GM19023 (cell line): ENCODE measurements around the gene FBN1.
A peak's percentile ranks its signal among the peaks of the same experiment; 100 is the strongest.

ENCODE experiments used
- ATAC-seq: cut with Tn5 transposase; IDR thresholded peaks from one replicate; pipeline ENCODE4 v1.9.1; 2021; ENCODE audit warnings: mild to moderate bottlenecking, moderate library complexity; ENCODE audit not compliant: unreplicated experiment

FBN1 gene

GRCh38 chr15:48652510-48653076 lies 7.1 kb upstream of the FBN1 start:
- ATAC-seq, result no peak

- ATAC-seq, result no peak
Observed at GRCh38 chr15:48650931-48651330, 5.4 kb upstream of the FBN1 start.

GRCh38 chr15:48647962-48648361 lies 2.5 kb upstream of the FBN1 start:
- ATAC-seq, result no peak

- ATAC-seq, result no peak
Observed at GRCh38 chr15:48646331-48646730, 822 bp upstream of the FBN1 start.

GRCh38 chr15:48644827-48645557 lies 517 bp downstream of the FBN1 start:
- ATAC-seq, result peak; percentile 46

- ATAC-seq, result peak; percentile 6
Observed at GRCh38 chr15:48644467-48644826, 1.1 kb downstream of the FBN1 start.

- ATAC-seq, result no peak
Observed at GRCh38 chr15:48643776-48644466, 1.6 kb downstream of the FBN1 start.

GRCh38 chr15:48643206-48643605 lies 2.3 kb downstream of the FBN1 start:
- no peak for ATAC-seq

GRCh38 chr15:48642795-48643194 lies 2.7 kb downstream of the FBN1 start:
- ATAC-seq, result no peak

- ATAC-seq, result no peak
Observed at GRCh38 chr15:48641416-48641815, 4.1 kb downstream of the FBN1 start.

- no peak for ATAC-seq
Observed at GRCh38 chr15:48638963-48639362, 6.5 kb downstream of the FBN1 start.

- no peak for ATAC-seq
Observed at GRCh38 chr15:48637639-48638038, 7.9 kb downstream of the FBN1 start.

GRCh38 chr15:48636511-48636910 lies 9.0 kb downstream of the FBN1 start:
- ATAC-seq, result no peak

- no peak for ATAC-seq
Observed at GRCh38 chr15:48634893-48635292, 10.6 kb downstream of the FBN1 start.

GRCh38 chr15:48634096-48634495 lies 11.4 kb downstream of the FBN1 start:
- no peak for ATAC-seq

GRCh38 chr15:48632651-48633050 lies 12.9 kb downstream of the FBN1 start:
- no peak for ATAC-seq

- ATAC-seq, result no peak
Observed at GRCh38 chr15:48631176-48631770, 14.2 kb downstream of the FBN1 start.

GRCh38 chr15:48630245-48630644 lies 15.3 kb downstream of the FBN1 start:
- no peak for ATAC-seq

GRCh38 chr15:48628832-48629231 lies 16.7 kb downstream of the FBN1 start:
- no peak for ATAC-seq

- no peak for ATAC-seq
Observed at GRCh38 chr15:48627260-48627940, 18.1 kb downstream of the FBN1 start.

GRCh38 chr15:48625126-48625525 lies 20.4 kb downstream of the FBN1 start:
- no peak for ATAC-seq
